Left lung (tissue), 10 donors: ENCODE data around the gene NYNRIN. TPM values are rescaled to one million over a fixed set of nuclear protein-coding genes. Genes with fewer than 3 reads are reported as not detected.

ENCODE experiments used
- ATAC-seq: fragments of 200-7000 bp; cut with Tn5 transposase; one replicate; pipeline ENCODE4 v1.9.1; 2020; ENCODE audit warnings: moderate library complexity
- DNase-seq, 4 donors: peaks; one replicate each; pipeline ENCODE4 v3.0.0-alpha.2; 2013 to 2020
- H3K27ac ChIP-seq, 2 donors: fragments of 200-600 bp; sonication (generic) in 1 of 2; one replicate each; pipeline versions ENCODE4 v1.5.0 to v1.8.0; 2020 to 2021
- H3K27me3 ChIP-seq, 2 donors: fragments of 200-600 bp; sonication (generic) in 1 of 2; one replicate each; pipeline versions ENCODE4 v1.5.0 to v1.8.0; 2020 to 2021
- H3K36me3 ChIP-seq, 2 donors: fragments of 200-600 bp; sonication (generic) in 1 of 2; one replicate each; pipeline versions ENCODE4 v1.5.0 to v1.8.0; 2020 to 2021
- H3K4me1 ChIP-seq, 2 donors: fragments of 200-600 bp; one replicate each; pipeline ENCODE4 v1.8.0; 2021
- H3K4me3 ChIP-seq, 2 donors: fragments of 200-600 bp; sonication (generic) in 1 of 2; one replicate each; pipeline versions ENCODE4 v1.5.0 to v1.8.0; 2020 to 2021; ENCODE audit warnings: mild to moderate bottlenecking in 1 of 2
- H3K9me3 ChIP-seq, 2 donors: fragments of 200-600 bp; sonication (generic) in 1 of 2; one replicate each; pipeline versions ENCODE4 v1.5.0 to v1.8.0; 2020 to 2021
- intact Hi-C, 2 donors: fragments of 100-400 bp; cut with DNase I; formaldehyde crosslinking; loops; one replicate each; pipeline versions ENCODE4 v1.11.2 to v1.14.2; 2022
- polyA plus RNA-seq, 6 donors: library from polyadenylated mRNA; unstranded; fragments of 120-200 nt; gene quantifications; one replicate each; pipeline ENCODE4 v1.2.1, GENCODE V29; 2013; ENCODE audit not compliant: insufficient read length in 6 of 6
- total RNA-seq, 2 donors: library from RNA; stranded (reverse); fragmentation: NEBNext Ultra II Directional; extraction: Animal tissue kit (Norgen Biotek cat#: 25700); gene quantifications; one replicate each; pipeline ENCODE4 v1.2.1, GENCODE V29; 2021
- TF ChIP-seq, protein P1 (sequence below), 2 donors: fragments of 200-600 bp; sonication (generic) in 1 of 2; IDR thresholded peaks; one replicate each; pipeline versions ENCODE4 v1.5.0 to v1.8.0; 2021; ENCODE audit warnings: antibody characterized with exemption in 2 of 2
- donor health status: DM: no; HTN: yes; CAD: no.
- donor health status: DM: no; HTN: no; CAD: no.

NYNRIN gene
- total and polyA plus RNA-seq, 8 donors, result 16.2 to 120 (median 91.9) TPM

GRCh38 chr14:24379907-24380730 is 18.7 kb upstream of the NYNRIN start:
- H3K27me3 ChIP-seq, result no peaks in the 10 kb centered on the region
- DNase-seq, result no peak
- no peaks in the 10 kb centered on the region for H3K4me1 ChIP-seq
- H3K27ac ChIP-seq, result no peak overlapping the region
- intact Hi-C loops, result no loop called here
- TF ChIP-seq, protein P1, sequence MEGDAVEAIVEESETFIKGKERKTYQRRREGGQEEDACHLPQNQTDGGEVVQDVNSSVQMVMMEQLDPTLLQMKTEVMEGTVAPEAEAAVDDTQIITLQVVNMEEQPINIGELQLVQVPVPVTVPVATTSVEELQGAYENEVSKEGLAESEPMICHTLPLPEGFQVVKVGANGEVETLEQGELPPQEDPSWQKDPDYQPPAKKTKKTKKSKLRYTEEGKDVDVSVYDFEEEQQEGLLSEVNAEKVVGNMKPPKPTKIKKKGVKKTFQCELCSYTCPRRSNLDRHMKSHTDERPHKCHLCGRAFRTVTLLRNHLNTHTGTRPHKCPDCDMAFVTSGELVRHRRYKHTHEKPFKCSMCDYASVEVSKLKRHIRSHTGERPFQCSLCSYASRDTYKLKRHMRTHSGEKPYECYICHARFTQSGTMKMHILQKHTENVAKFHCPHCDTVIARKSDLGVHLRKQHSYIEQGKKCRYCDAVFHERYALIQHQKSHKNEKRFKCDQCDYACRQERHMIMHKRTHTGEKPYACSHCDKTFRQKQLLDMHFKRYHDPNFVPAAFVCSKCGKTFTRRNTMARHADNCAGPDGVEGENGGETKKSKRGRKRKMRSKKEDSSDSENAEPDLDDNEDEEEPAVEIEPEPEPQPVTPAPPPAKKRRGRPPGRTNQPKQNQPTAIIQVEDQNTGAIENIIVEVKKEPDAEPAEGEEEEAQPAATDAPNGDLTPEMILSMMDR (IDR thresholded peaks at IDR 0.05), result no peak
- ATAC-seq, result no peak
- no peaks in the 10 kb centered on the region for H3K36me3 ChIP-seq
- H3K9me3 ChIP-seq, result no peaks in the 10 kb centered on the region
- H3K4me3 ChIP-seq, result no peak overlapping the region

GRCh38 chr14:24381363-24382063 is 17.3 kb upstream of the NYNRIN start:
- no peak for ATAC-seq

GRCh38 chr14:24382064-24382371 is 16.8 kb upstream of the NYNRIN start:
- Histone ChIP-seq H3K27me3 (no peaks in the 10 kb centered on the region), H3K36me3 (no peaks in the 10 kb centered on the region), H3K4me3 (no peak overlapping the region), H3K9me3 (no peaks in the 10 kb centered on the region), H3K27ac (no peak overlapping the region), H3K4me1 (no peaks in the 10 kb centered on the region)
- ATAC-seq (no peak), DNase-seq (no peak)
- intact Hi-C loops, result no loop called here
- TF ChIP-seq, protein P1 (IDR thresholded peaks at IDR 0.05), result no peak

More at GRCh38 chr14:24381363-24382063, 17.3 kb upstream of the NYNRIN start:
- no peaks in the 10 kb centered on the region for H3K4me1 ChIP-seq
- H3K4me3 ChIP-seq, result no peak overlapping the region
- H3K27me3 ChIP-seq, result no peaks in the 10 kb centered on the region
- H3K36me3 ChIP-seq, result no peaks in the 10 kb centered on the region
- TF ChIP-seq, protein P1 (IDR thresholded peaks at IDR 0.05), result no peak
- intact Hi-C loops, result no loop called here
- no peak overlapping the region for H3K27ac ChIP-seq
- DNase-seq, result no peak
- no peaks in the 10 kb centered on the region for H3K9me3 ChIP-seq

DNA sequence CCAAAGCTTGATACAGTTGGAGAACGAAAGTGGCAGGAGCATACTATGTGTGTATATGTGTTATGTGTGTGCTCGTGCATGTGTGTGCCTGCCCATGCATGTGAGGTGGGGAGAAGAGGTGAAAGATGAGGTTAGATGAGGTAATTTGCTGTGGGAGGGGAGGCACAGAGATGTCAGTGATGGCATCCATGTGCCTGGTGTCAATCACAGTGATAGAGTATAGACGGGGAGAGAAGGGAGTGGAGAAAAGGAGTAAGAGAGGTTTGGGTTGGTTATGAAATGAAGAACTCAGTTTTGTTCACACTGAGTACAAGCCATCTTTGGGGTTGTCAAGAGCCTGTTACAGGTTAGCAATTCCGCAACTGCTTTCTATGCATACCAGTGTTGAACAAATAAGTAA is 14.6 kb upstream of the NYNRIN start:
- H3K27me3 ChIP-seq, result no peaks in the 10 kb centered on the region
- TF ChIP-seq, protein P1 (IDR thresholded peaks at IDR 0.05), result no peak
- H3K27ac ChIP-seq, result no peak overlapping the region
- no peak for ATAC-seq
- intact Hi-C loops, result no loop called here
- peaks cover under 1 to 2% of the 10 kb centered on the region in 2 donors for H3K4me1 ChIP-seq
- H3K9me3 ChIP-seq, result no peaks in the 10 kb centered on the region
- no peaks in the 10 kb centered on the region for H3K36me3 ChIP-seq
- no peak overlapping the region for H3K4me3 ChIP-seq
- no peak for DNase-seq

GRCh38 chr14:24385524-24385923 is 13.3 kb upstream of the NYNRIN start:
- intact Hi-C loops, result no loop called here

More at GRCh38 chr14:24385524-24385923, 13.3 kb upstream of the NYNRIN start:
- Histone ChIP-seq H3K27me3 (no peaks in the 10 kb centered on the region), H3K4me3 (no peak overlapping the region), H3K36me3 (no peaks in the 10 kb centered on the region), H3K9me3 (no peaks in the 10 kb centered on the region), H3K4me1 (peaks cover 2 to 7% of the 10 kb centered on the region in 2 donors), H3K27ac (no peak overlapping the region)
- ATAC-seq (no peak), DNase-seq (no peak)
- TF ChIP-seq, protein P1 (IDR thresholded peaks at IDR 0.05), result no peak
